H1 (cell line): Measurements from ENCODE around the gene SLC4A8. TPM values are rescaled to one million over a fixed set of nuclear protein-coding genes. Genes with fewer than 3 reads are reported as not detected.

Experiments
- CTCF ChIA-PET: fragments of 300-600 bp; sonication (Branson Sonifier 250); formaldehyde crosslinking; loops from one replicate; lab custom pipeline; 2021; ENCODE audit not compliant: partially characterized antibody; lab: Charles Lee
- POLR2A ChIA-PET: fragments of 300-600 bp; sonication (Branson Sonifier 250); formaldehyde crosslinking; loops from one replicate; lab custom pipeline; 2021; ENCODE audit warnings: inconsistent platforms; ENCODE audit not compliant: partially characterized antibody; lab: Charles Lee
- DNase-seq, 2 experiments: peaks; one replicate each; pipeline versions ENCODE4 v3.0.0 to v3.0.0-alpha.2; 2010 to 2022; ENCODE audit warnings: low spot score in 2 of 2, low read depth in 1 of 2, mixed read lengths in 1 of 2
- FAIRE-seq: peaks from 2 replicates; lab custom pipeline; 2011; peaks lifted over from hg19 to GRCh38; lab: Jason Lieb, UNC
- H2AFZ ChIP-seq: 2 replicates; pipeline ENCODE4 v1.8.1; 2012; ENCODE audit warnings: low read length, inconsistent platforms
- H2AK5ac ChIP-seq: 2 replicates; pipeline ENCODE4 v1.6.1; 2013; ENCODE audit warnings: low read depth, low read length
- H2BK120ac ChIP-seq: replicated peaks from 2 replicates; pipeline ENCODE3; 2013; ENCODE audit warnings: low read depth, low read length, inconsistent platforms
- H2BK12ac ChIP-seq: 2 replicates; pipeline ENCODE4 v1.6.1; 2013; ENCODE audit warnings: low read depth, low read length
- H2BK15ac ChIP-seq: 2 replicates; pipeline ENCODE4 v1.6.1; 2013; ENCODE audit warnings: low read length
- H2BK20ac ChIP-seq: 2 replicates; pipeline ENCODE4 v1.6.1; 2013; ENCODE audit warnings: low read length
- H2BK5ac ChIP-seq: 2 replicates; pipeline ENCODE4 v1.6.1; 2013; ENCODE audit warnings: low read depth, low read length
- H3K14ac ChIP-seq: 2 replicates; pipeline ENCODE4 v1.6.1; 2013; ENCODE audit warnings: inconsistent platforms; ENCODE audit not compliant: insufficient read length
- H3K18ac ChIP-seq: 2 replicates; pipeline ENCODE4 v1.6.1; 2013; ENCODE audit warnings: low read length; ENCODE audit errors: extremely low read depth
- H3K23ac ChIP-seq: 2 replicates; pipeline ENCODE4 v1.6.1; 2013; ENCODE audit warnings: inconsistent platforms; ENCODE audit not compliant: insufficient read length
- H3K23me2 ChIP-seq: 2 replicates; pipeline ENCODE4 v1.6.1; 2013; ENCODE audit warnings: low read depth, low read length
- H3K27ac ChIP-seq: 2 replicates; pipeline ENCODE4 v1.6.1; 2011; ENCODE audit warnings: low read depth, low read length, inconsistent platforms
- H3K27me3 ChIP-seq, 4 experiments: replicated peaks in 1 of 4; 1 replicate in 1 of 4; 2 replicates in 3 of 4; pipeline versions ENCODE4 v1.6.1 to v1.8.1; 2011 to 2013; ENCODE audit warnings: low read length in 3 of 4, mild to moderate bottlenecking in 3 of 4, inconsistent platforms in 2 of 4, mixed read lengths in 2 of 4, moderate library complexity in 1 of 4; ENCODE audit not compliant: control insufficient read depth in 3 of 4, insufficient read depth in 3 of 4; ENCODE audit errors: extremely low read depth in 1 of 4
- H3K36me3 ChIP-seq, 4 experiments: 2 replicates each; pipeline versions ENCODE4 v1.6.1 to v1.8.1; 2011 to 2013; ENCODE audit warnings: mild to moderate bottlenecking in 4 of 4, low read length in 3 of 4, moderate library complexity in 2 of 4, control low read depth in 1 of 4, inconsistent platforms in 1 of 4; ENCODE audit not compliant: insufficient read depth in 4 of 4, control insufficient read depth in 2 of 4
- H3K4ac ChIP-seq: replicated peaks from 2 replicates; pipeline ENCODE3; 2013; ENCODE audit warnings: low read length, low read depth, mixed read lengths, inconsistent platforms; ENCODE audit not compliant: insufficient read length
- H3K4me1 ChIP-seq, 4 experiments: replicated peaks in 1 of 4; 1 replicate in 1 of 4; 2 replicates in 3 of 4; pipeline versions ENCODE4 v1.6.1 to v1.8.1; 2011 to 2013; ENCODE audit warnings: low read length in 3 of 4, inconsistent platforms in 2 of 4, mixed read lengths in 1 of 4; ENCODE audit not compliant: insufficient read depth in 4 of 4, control insufficient read depth in 3 of 4
- H3K4me2 ChIP-seq, 2 experiments: 2 replicates each; pipeline versions ENCODE4 v1.6.1 to v1.8.1; 2011 to 2013; ENCODE audit warnings: low read depth in 2 of 2, low read length in 2 of 2, control low read depth in 1 of 2, inconsistent platforms in 1 of 2, mild to moderate bottlenecking in 1 of 2; ENCODE audit not compliant: insufficient read depth in 1 of 2
- H3K4me3 ChIP-seq, 4 experiments: fragments of 200-600, 300-600 bp in 1 of 4; sonication (generic), shearing (Covaris generic), sonication (Bioruptor Twin) in 1 of 4; 2 replicates each; pipeline versions ENCODE4 v1.5.1 to v1.8.1; 2011 to 2016; ENCODE audit warnings: low read length in 4 of 4, low read depth in 3 of 4, control low read depth in 2 of 4, inconsistent platforms in 2 of 4, mild to moderate bottlenecking in 2 of 4, mixed read lengths in 1 of 4, moderate library complexity in 1 of 4; ENCODE audit not compliant: insufficient read depth in 2 of 4; ENCODE audit errors: extremely low read depth in 1 of 4
- H3K56ac ChIP-seq: replicated peaks from 2 replicates; pipeline ENCODE3; 2013; ENCODE audit warnings: low read depth, mild to moderate bottlenecking, mixed read lengths, low read length, inconsistent platforms; ENCODE audit not compliant: insufficient read length
- H3K79me1 ChIP-seq: 2 replicates; pipeline ENCODE4 v1.6.1; 2013; ENCODE audit warnings: low read depth, low read length, control low read depth
- H3K79me2 ChIP-seq, 2 experiments: 2 replicates each; pipeline versions ENCODE4 v1.6.1 to v1.8.1; 2012 to 2013; ENCODE audit warnings: low read length in 2 of 2, mild to moderate bottlenecking in 2 of 2, inconsistent platforms in 1 of 2; ENCODE audit not compliant: insufficient read depth in 2 of 2, control insufficient read depth in 1 of 2
- H3K9ac ChIP-seq, 4 experiments: replicated peaks in 1 of 4; 1 replicate in 1 of 4; 2 replicates in 3 of 4; pipeline versions ENCODE4 v1.6.1 to v1.8.1; 2011 to 2013; ENCODE audit warnings: low read depth in 3 of 4, low read length in 3 of 4, control low read depth in 2 of 4, mild to moderate bottlenecking in 2 of 4, moderate library complexity in 2 of 4, inconsistent platforms in 1 of 4; ENCODE audit errors: extremely low read depth in 1 of 4
- H3K9me3 ChIP-seq, 2 experiments: 2 replicates each; pipeline versions ENCODE4 v1.6.1 to v1.8.1; 2012 to 2013; ENCODE audit warnings: mild to moderate bottlenecking in 2 of 2, moderate library complexity in 2 of 2, control low read depth in 1 of 2, inconsistent platforms in 1 of 2, low read depth in 1 of 2, low read length in 1 of 2, mixed read lengths in 1 of 2; ENCODE audit not compliant: insufficient read depth in 2 of 2
- H4K20me1 ChIP-seq, 2 experiments: replicated peaks in 1 of 2; 2 replicates each; pipeline versions ENCODE3 to v1.8.1; 2011 to 2013; ENCODE audit warnings: inconsistent platforms in 2 of 2, low read length in 2 of 2, mild to moderate bottlenecking in 1 of 2; ENCODE audit not compliant: insufficient read depth in 2 of 2, control insufficient read depth in 1 of 2
- H4K5ac ChIP-seq: 2 replicates; pipeline ENCODE4 v1.6.1; 2013; ENCODE audit warnings: low read length, low read depth, mixed read lengths, inconsistent platforms; ENCODE audit not compliant: insufficient read length
- H4K8ac ChIP-seq: 2 replicates; pipeline ENCODE4 v1.8.0; 2013; ENCODE audit warnings: mild to moderate bottlenecking, moderate library complexity, low read length, inconsistent platforms; ENCODE audit not compliant: insufficient read depth; ENCODE audit errors: extremely low read depth
- H4K91ac ChIP-seq: replicated peaks from 2 replicates; pipeline ENCODE3; 2013; ENCODE audit warnings: low read length, mixed read lengths, inconsistent platforms; ENCODE audit not compliant: insufficient read length
- GTF2F1 ChIP-seq: IDR thresholded peaks from 2 replicates; pipeline ENCODE4 v1.6.1; 2012; ENCODE audit warnings: low read depth, low read length, improper control_type of control experiment, borderline replicate concordance
- KDM1A ChIP-seq: fragments of 200-600, 300-600 bp; sonication (generic); IDR thresholded peaks from 2 replicates; pipeline ENCODE4 v1.7.1; 2016; ENCODE audit warnings: mild to moderate bottlenecking, low read length, borderline replicate concordance
- SIN3A ChIP-seq, 2 experiments: IDR thresholded peaks in 1 of 2; conservative IDR thresholded peaks in 1 of 2; 2 replicates each; pipeline ENCODE4 v1.6.1; 2011 to 2012; ENCODE audit warnings: low read length in 2 of 2, improper control_type of control experiment in 1 of 2, low read depth in 1 of 2, mild to moderate bottlenecking in 1 of 2
- SUZ12 ChIP-seq: fragments of 200-600 bp; sonication (generic); IDR thresholded peaks from 2 replicates; pipeline ENCODE4 v1.6.1; 2012; ENCODE audit warnings: mild to moderate bottlenecking, inconsistent platforms, low read length, moderate library complexity, mixed read lengths
- WGBS, 2 experiments: shearing (Covaris generic) in 1 of 2; methylation state at CpG; one replicate each; pipeline versions ENCODE4 v1.1.6 to v1.1.7; 2013 to 2015; ENCODE audit warnings: low lambda C conversion rate in 2 of 2, mixed read lengths in 2 of 2, inconsistent platforms in 1 of 2, low coverage in 1 of 2, missing lambda C conversion rate in 1 of 2; ENCODE audit not compliant: insufficient replicate concordance in 2 of 2, insufficient coverage in 1 of 2, insufficient read length in 1 of 2; ENCODE audit errors: extremely low coverage in 1 of 2, missing lambda C conversion rate in 1 of 2; 5-methylcytosine and 5-hydroxymethylcytosine counted together
- polyA plus RNA-seq, 7 experiments: library from polyadenylated mRNA; depleted of rRNA in 3 of 7; stranded (reverse) in 5 of 7; unstranded in 2 of 7; fragments of >200 nt in 5 of 7; fragments of 200-250 nt in 2 of 7; gene quantifications; 1 replicate in 5 of 7; 2 replicates in 1 of 7; 4 replicates in 1 of 7; pipeline versions ENCODE4 v1.2.1 to v1.2.3, GENCODE V29; 2011 to 2013; ENCODE audit warnings: missing spikeins in 2 of 7, mixed read lengths in 2 of 7
- total RNA-seq: library from RNA; stranded (reverse); fragmentation: NEBNext Ultra II Directional; extraction: Animal tissue kit (Norgen Biotek cat#: 25700); gene quantifications from 2 replicates; pipeline ENCODE4 v1.2.1, GENCODE V29; 2021

SLC4A8 gene
- total and polyA plus RNA-seq, 2 of the 8 experiments (the other 6 are each of a cell fraction or from before 2014, with no cell fraction given) = 11.2 to 13.4 TPM

DNA sequence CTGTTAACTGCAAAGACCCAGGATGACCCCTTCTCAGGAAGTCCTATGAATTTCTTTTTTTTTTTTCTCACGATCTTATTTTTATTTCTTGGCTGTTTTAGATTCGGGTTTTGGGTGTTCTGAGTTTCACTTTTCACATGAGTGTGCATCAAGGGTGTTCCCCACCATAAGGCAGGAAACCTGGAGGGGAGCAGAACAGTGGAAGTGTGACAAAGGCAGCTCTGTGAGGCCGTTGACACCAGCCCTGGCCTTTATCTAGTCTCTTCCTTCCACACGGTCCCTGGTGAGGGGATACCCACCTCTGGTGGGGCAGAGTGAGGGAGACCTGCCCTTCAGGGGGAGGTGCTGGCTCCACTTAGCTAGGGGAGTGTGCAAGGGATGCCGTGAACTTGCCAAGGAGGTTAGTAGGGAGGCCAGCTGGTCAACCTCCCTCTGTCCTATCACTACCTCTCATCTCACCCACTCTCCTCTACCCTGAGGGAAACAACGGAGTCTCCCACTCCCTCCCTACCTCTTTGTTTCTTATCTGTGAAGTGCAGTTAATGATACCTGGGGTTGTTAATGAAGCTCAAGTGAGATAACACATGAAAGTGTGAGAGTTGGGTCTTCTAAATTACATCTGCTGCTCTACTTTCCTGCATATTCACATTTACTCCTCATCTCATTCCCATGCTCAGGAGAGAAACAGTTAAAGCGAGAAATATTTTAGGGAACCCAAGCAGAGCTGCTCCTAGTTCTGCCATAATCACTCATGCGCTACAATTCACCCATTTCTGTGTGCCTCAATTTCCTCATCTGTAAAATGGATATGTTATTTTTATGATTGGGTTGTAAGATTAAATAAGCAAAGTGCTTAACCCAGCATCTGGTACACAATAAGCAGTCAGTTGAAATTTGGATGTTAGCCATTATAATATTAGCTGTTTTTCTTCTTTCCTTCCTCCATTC lies 29.1 kb upstream of the SLC4A8 start:
- Histone ChIP-seq H3K18ac (no peak overlapping the region), H3K79me2 (no peaks in the 10 kb centered on the region), H3K36me3 (peaks cover 0 to 13% (median 2%) of the 10 kb centered on the region in 4 experiments; a peak in 2 of 8 replicates), H3K9me3 (no peaks in the 10 kb centered on the region), H3K23ac (no peak overlapping the region), H4K8ac (no peak overlapping the region), H3K4me1 (peaks cover 3 to 6% (median 4%) of the 10 kb centered on the region in 4 experiments; a peak in 6 of 7 replicates), H2AFZ (no peak overlapping the region), H2BK20ac (no peak overlapping the region), H2BK15ac (no peak overlapping the region), H2BK5ac (no peak overlapping the region), H3K4me2 (no peak overlapping the region), H2BK12ac (no peak overlapping the region), H3K9ac (no peak overlapping the region; a peak in 1 of 7 replicates), H3K14ac (no peak overlapping the region), H3K4ac (no peak overlapping the region), H4K20me1 (no peaks in the 10 kb centered on the region), H4K91ac (no peak overlapping the region), H3K56ac (no peak overlapping the region), H3K4me3 (no peak overlapping the region), H3K23me2 (peaks cover 4% of the 10 kb centered on the region; the same call in 1 of the 2 replicates), H3K27me3 (no peaks in the 10 kb centered on the region), H3K79me1 (no peaks in the 10 kb centered on the region), H2BK120ac (no peak overlapping the region), H4K5ac (no peak overlapping the region), H3K27ac (no peak overlapping the region), H2AK5ac (no peak overlapping the region)
- CTCF ChIA-PET = interaction anchor here (0.6 to 0.9 kb wide), 4 partner anchors 12 to 526 kb away, joined by 3 to 7 read pairs (median 4); no protein-coding TSS in a partner anchor
- DNase-seq (no peak), FAIRE-seq (no peak)
- WGBS, 2 experiments = 84% methylated on average over 8 of the region's 8 CpGs; no CpG with 5 or more reads in 1 of the 2 experiments
- TF ChIP-seq SUZ12 (no peak), SIN3A (conservative IDR thresholded peaks at IDR 0.05 in 1 of 2, IDR thresholded peaks at IDR 0.05 in 1 of 2; ENCODE audit: low read depth in 1 of 2, low read length in 2 of 2) (no peak), KDM1A (no peak), GTF2F1 (no peak)
- POLR2A ChIA-PET = interaction anchor here (1.1 kb wide), 2 partner anchors 19 to 467 kb away, joined by 3 to 4 read pairs; no protein-coding TSS in a partner anchor
